ENCODE data around the gene TPRG1. TPM values are rescaled to one million over a fixed set of nuclear protein-coding genes. Genes with fewer than 3 reads are reported as not detected.

Gene TPRG1
- total RNA-seq, 2 donors from 2014 or later, result 0.69 to 1.3 TPM

DNA sequence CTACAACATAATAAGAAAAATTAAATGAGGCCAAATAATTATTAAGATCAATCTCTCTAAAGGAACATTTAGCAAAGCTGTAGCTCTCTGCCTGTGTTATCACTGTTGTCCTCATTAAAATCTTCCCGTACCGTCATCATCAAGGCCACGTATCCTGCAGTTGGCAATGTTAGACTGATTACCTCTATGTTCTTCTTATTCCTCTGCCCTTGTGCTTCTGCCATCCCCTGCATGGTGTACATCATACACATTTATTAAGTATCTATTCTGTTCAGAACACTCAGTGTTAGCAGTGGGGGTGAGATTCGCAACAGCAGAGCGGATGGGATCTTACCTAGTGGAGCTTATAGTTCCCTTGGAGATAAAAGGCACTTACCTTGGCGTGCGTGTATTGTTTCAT lies 12.8 kb downstream of the TPRG1 start:
- Histone ChIP-seq H3K9ac (ENCODE audit: extremely low read depth, low read length, poor library complexity, severe bottlenecking) (no peak overlapping the region), H3K27me3 (ENCODE audit: control insufficient read depth, insufficient read depth, low read length, poor library complexity, severe bottlenecking) (no peaks in the 10 kb centered on the region), H3K27ac (ENCODE audit: low read depth, low read length) (no peak overlapping the region), H3K36me3 (ENCODE audit: control insufficient read depth, insufficient read depth, low read length) (no peaks in the 10 kb centered on the region), H3K4me3 (ENCODE audit: low read length) (no peak overlapping the region), H3K9me3 (ENCODE audit: control insufficient read depth, low read length) (peaks cover 25% of the 10 kb centered on the region), H3K4me1 (ENCODE audit: control insufficient read depth, insufficient read depth, low read length) (no peaks in the 10 kb centered on the region)
- WGBS, 2 experiments (ENCODE audit: insufficient coverage in 1 of 2, insufficient read length in 1 of 2), result 96 to 100% methylated on average over 3 to 7 of the region's 7 CpGs
- H3K36me3 Mint-ChIP-seq (ENCODE audit: low read depth), result peaks cover 5% of the 10 kb centered on the region
- no peak for DNase-seq
- no peaks in the 10 kb centered on the region for H3K27me3 Mint-ChIP-seq (ENCODE audit: insufficient read depth)
- H3K27ac Mint-ChIP-seq, result no peak overlapping the region
- no peaks in the 10 kb centered on the region for H3K4me1 Mint-ChIP-seq
- H3K4me3 Mint-ChIP-seq, result no peak overlapping the region
- peaks cover 46% of the 10 kb centered on the region for H3K9me3 Mint-ChIP-seq
- no peak for TF ChIP-seq CTCF (conservative IDR thresholded peaks at IDR 0.05)

DNA sequence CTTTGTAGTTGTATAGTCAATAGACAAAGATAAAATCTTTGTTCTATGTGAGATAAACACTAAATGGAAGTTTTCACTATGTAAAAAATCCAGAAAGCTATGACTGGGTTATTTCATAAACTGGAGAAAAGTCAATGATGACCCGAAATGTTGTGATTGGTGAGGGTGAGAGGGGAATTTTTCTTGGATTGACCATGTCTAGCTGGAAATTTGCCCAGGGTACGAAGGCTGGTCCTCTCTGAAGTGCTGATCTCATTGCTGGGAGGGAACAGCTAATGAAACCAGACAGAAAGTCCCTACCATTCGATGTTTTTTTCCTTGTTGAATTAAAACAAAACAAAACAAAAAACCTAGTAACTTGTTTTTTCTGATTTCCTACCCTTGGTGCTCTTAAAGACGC lies 14.3 kb downstream of the TPRG1 start:
- Mint-ChIP-seq H3K9me3 (peaks cover 30% of the 10 kb centered on the region), H3K36me3 (ENCODE audit: low read depth) (peaks cover 4% of the 10 kb centered on the region), H3K27me3 (ENCODE audit: insufficient read depth) (no peaks in the 10 kb centered on the region), H3K27ac (no peak overlapping the region), H3K4me3 (no peak overlapping the region), H3K4me1 (no peaks in the 10 kb centered on the region)
- no peak for DNase-seq
- Histone ChIP-seq H3K27ac (ENCODE audit: low read depth, low read length) (no peak overlapping the region), H3K4me3 (ENCODE audit: low read length) (no peak overlapping the region), H3K36me3 (ENCODE audit: control insufficient read depth, insufficient read depth, low read length) (no peaks in the 10 kb centered on the region), H3K9ac (ENCODE audit: extremely low read depth, low read length, poor library complexity, severe bottlenecking) (no peak overlapping the region), H3K9me3 (ENCODE audit: control insufficient read depth, low read length) (peaks cover 10% of the 10 kb centered on the region), H3K27me3 (ENCODE audit: control insufficient read depth, insufficient read depth, low read length, poor library complexity, severe bottlenecking) (no peaks in the 10 kb centered on the region), H3K4me1 (ENCODE audit: control insufficient read depth, insufficient read depth, low read length) (no peaks in the 10 kb centered on the region)
- TF ChIP-seq CTCF (conservative IDR thresholded peaks at IDR 0.05), result no peak
- 93 to 94% methylated on average over 3 to 4 of the region's 4 CpGs for WGBS, 2 experiments (ENCODE audit: insufficient coverage in 1 of 2, insufficient read length in 1 of 2)

DNA sequence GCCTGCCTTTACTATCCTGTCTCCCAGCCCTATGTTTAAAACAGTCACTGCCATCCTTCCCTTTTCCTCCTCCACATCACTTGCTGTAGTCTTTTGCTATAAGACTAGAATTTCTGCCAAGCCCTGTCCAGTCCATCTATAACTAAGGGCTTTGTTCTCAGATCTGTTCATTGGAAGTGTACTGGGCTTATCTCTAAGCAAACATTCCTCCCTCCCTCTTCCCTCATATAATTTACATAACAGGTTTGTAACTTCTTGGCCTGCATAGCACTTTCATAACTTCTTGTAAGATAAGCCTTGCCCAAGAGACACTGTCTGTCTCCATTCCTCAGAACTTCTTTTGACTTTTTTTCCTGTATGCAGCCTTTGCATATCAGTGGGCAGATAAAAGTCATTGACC lies 16.7 kb downstream of the TPRG1 start:
- DNase-seq, result no peak
- no peaks in the 10 kb centered on the region for H3K27me3 Mint-ChIP-seq (ENCODE audit: insufficient read depth)
- peaks cover 22% of the 10 kb centered on the region for H3K9me3 Mint-ChIP-seq
- Histone ChIP-seq H3K36me3 (ENCODE audit: control insufficient read depth, insufficient read depth, low read length) (no peaks in the 10 kb centered on the region), H3K4me3 (ENCODE audit: low read length) (no peak overlapping the region), H3K27me3 (ENCODE audit: control insufficient read depth, insufficient read depth, low read length, poor library complexity, severe bottlenecking) (no peaks in the 10 kb centered on the region), H3K9me3 (ENCODE audit: control insufficient read depth, low read length) (peaks cover 14% of the 10 kb centered on the region), H3K27ac (ENCODE audit: low read depth, low read length) (no peak overlapping the region), H3K9ac (ENCODE audit: extremely low read depth, low read length, poor library complexity, severe bottlenecking) (no peak overlapping the region), H3K4me1 (ENCODE audit: control insufficient read depth, insufficient read depth, low read length) (no peaks in the 10 kb centered on the region)
- H3K27ac Mint-ChIP-seq, result no peak overlapping the region
- no peaks in the 10 kb centered on the region for H3K4me1 Mint-ChIP-seq
- no peak for TF ChIP-seq CTCF (conservative IDR thresholded peaks at IDR 0.05)
- H3K4me3 Mint-ChIP-seq, result no peak overlapping the region
- H3K36me3 Mint-ChIP-seq (ENCODE audit: low read depth), result no peaks in the 10 kb centered on the region

Measured in endodermal cell (in vitro differentiated cells).